ENCODE data around the gene ATP8B4. TPM values are rescaled to one million over a fixed set of nuclear protein-coding genes. Genes with fewer than 3 reads are reported as not detected.

The ATP8B4 gene
- total RNA-seq, 1 experiment from 2014 or later = 4.2 TPM

- DNase-seq (ENCODE audit: extremely low read depth, low read depth) = no peak
These were observed 252.9 kb downstream of the ATP8B4 start for GRCh38 chr15:49865925-49866757.

DNA sequence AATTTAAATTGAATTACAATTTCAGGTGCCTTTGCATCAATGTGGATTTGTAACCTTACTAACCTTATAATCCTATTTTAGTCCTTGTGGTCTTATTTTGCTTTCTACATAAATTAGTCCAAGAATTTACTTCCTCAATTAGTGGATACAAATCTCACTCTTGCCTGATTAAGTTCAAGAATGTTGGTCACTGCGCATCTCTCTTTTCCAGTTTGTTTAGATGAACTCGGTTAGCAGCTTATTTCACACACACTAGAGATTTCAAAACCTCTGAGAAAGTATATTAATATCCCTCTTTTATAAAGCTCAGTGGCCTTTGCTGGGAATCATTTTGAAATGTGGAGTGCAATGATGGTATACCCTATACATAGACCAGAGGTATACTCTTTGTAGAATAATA, 254.8 kb downstream of the ATP8B4 start:
- no peak for DNase-seq (ENCODE audit: extremely low read depth, low read depth)

- DNase-seq (ENCODE audit: extremely low read depth, low read depth) = no peak
These were observed 255.4 kb downstream of the ATP8B4 start for GRCh38 chr15:49863431-49864224.

DNA sequence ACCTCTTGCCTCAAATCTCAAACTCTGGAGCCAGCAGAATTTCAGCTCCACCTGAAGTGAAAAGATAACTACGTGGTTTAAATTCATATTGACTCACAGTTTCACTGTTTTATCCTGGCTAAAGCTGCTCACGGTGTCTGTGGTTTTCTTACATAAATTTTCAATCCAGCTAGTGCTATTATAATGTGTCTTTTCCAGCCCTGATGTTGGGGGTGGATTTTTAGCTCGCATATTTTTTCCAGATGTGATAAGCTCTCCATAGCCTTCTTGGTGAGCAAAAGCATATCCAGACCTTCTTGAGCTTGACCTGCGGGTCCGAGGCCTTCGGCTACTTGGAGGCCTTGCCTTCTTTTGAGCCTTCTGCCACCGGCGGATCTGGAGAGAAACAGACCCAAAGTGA, 258.9 kb downstream of the ATP8B4 start:
- no peak for DNase-seq (ENCODE audit: extremely low read depth, low read depth)

DNA sequence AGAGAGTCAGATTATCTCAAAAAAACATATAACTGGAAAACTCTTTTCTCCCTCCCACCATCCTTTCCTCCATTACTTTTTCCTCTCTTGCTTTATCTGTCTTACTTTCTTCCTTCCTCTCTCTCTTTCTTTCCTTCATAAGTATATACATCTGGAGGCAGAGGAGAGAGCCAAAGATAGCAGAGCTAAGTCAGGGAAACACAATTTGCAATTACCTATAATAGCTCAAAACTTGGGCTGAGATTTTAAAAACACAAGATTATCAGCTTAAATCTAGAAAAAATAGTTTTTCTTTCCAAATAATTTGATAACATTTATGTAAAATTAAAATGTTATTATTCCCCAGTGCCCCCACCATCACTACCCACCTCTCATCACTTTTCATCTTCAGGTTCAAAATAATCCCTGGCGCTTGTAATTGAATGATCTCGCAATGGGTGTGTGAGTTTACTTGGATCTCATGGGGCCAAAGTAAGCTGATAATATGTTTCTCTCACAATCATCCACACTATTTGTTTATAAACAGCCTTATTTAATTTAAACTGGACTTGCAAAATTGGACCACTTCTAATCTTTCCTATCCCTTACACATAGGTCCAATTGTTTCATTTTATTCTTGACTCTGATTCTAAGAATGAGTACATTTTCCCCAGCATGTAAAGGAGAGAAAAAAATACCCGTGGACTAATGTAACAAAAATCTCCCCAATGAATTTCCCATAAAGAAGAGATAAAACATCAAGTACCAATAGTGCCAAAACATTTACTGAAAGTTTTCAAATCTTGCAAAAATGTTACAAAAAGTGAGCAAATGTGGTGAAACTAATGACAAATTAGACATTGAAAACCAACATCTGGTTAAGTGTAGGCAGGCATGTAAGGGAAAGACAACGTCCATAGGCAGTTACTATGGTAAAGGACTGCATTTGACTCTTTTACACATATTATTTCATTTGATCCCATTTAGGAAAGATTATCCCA, 261.2 kb downstream of the ATP8B4 start:
- DNase-seq (ENCODE audit: extremely low read depth, low read depth) = no peak

GRCh38 chr15:49855917-49856637, 263.0 kb downstream of the ATP8B4 start:
- peak; percentile 97 for DNase-seq (ENCODE audit: extremely low read depth, low read depth)

DNA sequence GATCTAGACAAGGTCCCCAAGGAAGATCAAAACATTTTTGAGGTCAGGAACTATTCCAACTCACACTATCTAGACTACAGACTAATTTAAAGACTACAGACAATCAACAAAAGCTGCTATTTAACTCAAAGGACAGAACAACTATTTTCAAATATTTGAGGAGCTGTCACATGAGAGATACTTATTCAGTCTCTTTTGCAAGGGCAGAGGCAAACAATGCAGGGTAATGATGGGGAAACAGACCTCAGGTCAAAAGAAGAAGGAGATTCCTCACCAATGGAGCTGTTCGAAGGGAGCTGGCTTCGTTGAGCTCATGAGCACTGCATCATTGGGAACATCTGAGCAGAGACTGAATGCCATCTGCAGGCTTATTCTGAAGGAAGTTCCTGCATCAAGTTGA, 266.3 kb downstream of the ATP8B4 start:
- DNase-seq (ENCODE audit: extremely low read depth, low read depth) = no peak

DNA sequence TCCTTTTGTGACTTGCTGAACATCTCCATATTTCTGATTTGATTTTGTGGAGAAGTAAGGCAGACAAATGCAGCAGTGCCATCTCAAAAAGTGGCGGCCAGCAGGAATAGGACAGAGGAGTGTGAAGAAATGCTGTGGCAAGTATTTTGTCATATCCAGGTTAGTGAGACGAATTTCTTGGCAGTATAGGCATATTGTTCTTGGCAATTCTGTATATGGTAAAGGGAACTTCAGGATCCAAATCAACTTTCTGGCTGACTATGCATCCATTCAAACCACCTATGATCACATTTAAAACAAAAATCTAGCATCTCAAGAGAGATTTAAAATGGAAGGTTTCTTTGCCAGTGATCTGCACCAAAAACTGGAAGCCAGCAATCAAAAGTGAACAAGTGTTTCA, 270.2 kb downstream of the ATP8B4 start:
- peak; percentile 52 for DNase-seq (ENCODE audit: extremely low read depth, low read depth)

GRCh38 chr15:49848282-49848724, 270.7 kb downstream of the ATP8B4 start:
- DNase-seq (ENCODE audit: extremely low read depth, low read depth) = peak; percentile 96

- DNase-seq (ENCODE audit: extremely low read depth, low read depth) = no peak
These were observed 271.4 kb downstream of the ATP8B4 start for GRCh38 chr15:49847423-49848281.

GRCh38 chr15:49844390-49844789, 274.6 kb downstream of the ATP8B4 start:
- DNase-seq (ENCODE audit: extremely low read depth, low read depth) = no peak

DNA sequence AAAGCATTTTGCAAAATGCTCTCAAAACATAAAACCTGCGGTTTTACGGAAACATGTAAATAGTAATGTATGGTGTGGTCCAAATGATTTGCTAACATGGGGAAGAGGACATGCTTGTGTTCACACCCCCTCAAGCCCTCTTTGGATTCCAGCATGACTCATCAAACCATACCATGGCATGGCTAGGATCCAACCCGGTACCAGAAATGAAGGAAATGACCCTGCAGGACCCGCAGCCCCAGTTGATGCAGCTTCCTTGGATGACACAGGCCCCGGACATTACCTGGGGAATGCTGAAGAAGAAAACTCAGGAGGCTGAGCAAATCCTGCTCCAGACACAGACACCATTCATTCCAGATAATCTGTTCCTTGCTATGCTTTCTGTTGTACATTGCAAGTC, 275.3 kb downstream of the ATP8B4 start:
- no peak for DNase-seq (ENCODE audit: extremely low read depth, low read depth)

DNA sequence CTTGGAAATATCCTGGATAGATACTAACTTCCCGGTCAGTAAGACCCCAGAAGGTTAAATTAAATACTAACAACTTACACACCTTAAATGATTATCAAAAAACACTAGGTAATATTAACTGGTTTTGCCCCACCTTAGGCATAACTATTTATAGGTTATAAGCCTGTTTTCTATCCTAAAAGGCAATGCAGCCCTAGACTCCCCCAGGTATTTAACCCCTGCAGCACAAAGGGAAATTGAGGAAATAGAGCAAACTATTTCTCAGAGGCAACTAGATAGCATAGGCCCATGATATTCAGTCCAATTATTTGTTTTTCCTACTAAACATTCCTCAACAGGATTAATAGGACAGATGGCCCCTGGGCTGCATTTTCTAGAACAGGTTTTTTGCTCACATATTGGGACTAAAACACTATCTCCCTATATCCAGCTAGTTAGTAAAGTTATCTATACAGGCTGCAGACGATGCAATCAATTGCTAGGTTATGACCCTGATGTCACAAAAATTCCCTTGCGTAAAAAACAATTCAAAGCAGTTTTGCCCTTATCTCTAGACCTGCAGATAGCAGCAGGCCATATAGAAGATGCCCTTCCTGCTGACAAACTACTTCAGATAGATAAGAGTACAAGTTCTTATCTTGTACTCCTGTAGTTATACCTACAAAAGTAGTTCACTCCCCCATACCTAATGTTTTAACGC, 276.9 kb downstream of the ATP8B4 start:
- no peak for DNase-seq (ENCODE audit: extremely low read depth, low read depth)

DNA sequence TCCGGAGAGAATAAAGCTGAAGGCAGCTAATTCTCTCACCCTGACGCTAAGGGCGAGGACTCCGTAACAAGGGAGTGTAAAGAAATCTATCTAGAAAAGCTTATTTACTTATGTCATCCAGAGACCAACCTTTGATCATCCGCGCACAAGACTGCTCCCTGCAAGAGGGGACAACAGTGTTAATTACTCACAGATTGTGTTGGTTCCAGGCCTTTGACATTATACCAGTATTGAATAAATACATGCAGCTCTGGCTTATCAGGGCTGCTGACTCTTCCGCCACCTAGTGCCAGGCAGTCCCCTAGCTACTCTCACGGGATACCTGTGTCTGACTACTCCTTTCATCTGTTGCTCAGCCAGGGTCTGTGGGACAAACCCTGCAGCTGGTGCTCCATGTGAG, 286.5 kb downstream of the ATP8B4 start:
- peak; percentile 99 for DNase-seq (ENCODE audit: extremely low read depth, low read depth)

DNA sequence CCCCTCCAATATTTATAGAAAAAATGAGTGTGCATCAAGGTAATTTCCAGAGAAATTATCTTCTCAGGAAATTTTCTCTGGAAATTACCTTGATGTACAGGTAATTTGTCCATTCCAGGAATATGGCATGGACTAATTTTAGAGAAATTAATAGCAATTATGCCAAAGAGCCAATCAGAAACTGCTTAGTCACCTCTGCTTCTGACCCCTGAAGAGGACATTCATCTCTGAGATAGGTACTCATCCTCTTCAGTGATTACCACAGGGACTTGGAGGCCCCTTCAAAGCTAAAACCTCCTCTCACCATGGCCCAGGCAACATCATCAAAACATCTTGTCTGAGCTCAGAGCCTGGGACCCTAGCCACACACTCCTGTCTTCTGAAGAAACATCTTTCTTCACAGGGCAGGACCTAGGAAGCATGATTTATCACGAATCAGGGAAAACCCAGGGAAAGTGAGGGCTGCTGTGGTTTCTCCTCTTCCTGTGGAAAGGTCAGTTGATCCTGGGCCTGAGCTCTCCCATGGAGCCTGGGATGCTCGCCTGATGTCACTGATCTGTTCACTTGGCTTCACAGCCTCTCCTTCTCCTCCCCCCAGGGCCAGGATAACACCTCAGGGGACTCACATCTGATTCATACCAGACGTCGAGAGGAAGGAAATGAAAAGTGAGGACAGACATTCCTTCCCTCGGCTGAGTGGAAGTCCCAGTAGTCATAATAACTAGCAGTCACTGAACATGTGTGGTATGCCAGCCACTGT, 287.6 kb downstream of the ATP8B4 start:
- peak; percentile 99 for DNase-seq (ENCODE audit: extremely low read depth, low read depth)

GRCh38 chr15:49830391-49830790, 288.6 kb downstream of the ATP8B4 start:
- DNase-seq (ENCODE audit: extremely low read depth, low read depth) = peak; percentile 52

DNA sequence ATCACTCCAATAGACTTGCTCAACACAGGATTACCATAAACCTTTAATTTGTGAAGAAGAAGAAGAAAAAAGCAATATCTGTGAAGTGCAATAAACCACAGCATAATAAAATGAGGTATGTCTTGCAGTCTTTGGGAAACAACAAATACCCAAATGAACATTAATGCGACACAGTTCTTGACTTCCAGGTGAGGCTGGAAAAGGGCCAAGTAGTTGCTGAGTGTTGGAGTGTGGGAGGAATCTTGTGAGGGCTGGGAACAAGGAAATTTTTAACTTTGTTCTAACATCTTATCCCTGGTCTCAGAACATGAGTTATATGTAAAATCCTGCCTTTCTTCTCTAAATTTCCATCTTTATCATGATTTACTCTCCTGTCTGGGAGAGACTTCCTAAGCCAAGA, 291.7 kb downstream of the ATP8B4 start:
- no peak for DNase-seq (ENCODE audit: extremely low read depth, low read depth)
